ENCODE measurements around the gene ZFP36L1.

GRCh38 chr14:68825729-68826128, 32.9 kb upstream of the ZFP36L1 start:
- TF ChIP-seq CTCF (IDR thresholded peaks at IDR 0.05) (no peak), POLR2A (IDR thresholded peaks at IDR 0.05) (no peak)
